Epithelial cell of esophagus (primary cell): ENCODE results near the gene CADPS.

Experiments used
- DNase-seq: peaks from one replicate; pipeline ENCODE4 v3.0.0; 2010; ENCODE audit warnings: low read depth
- H3K4me3 ChIP-seq: 2 replicates; pipeline ENCODE4 v1.5.1; 2011; ENCODE audit warnings: mild to moderate bottlenecking, low read length, control low read depth
- TF ChIP-seq, protein P1 (sequence below): IDR thresholded peaks from 2 replicates; pipeline ENCODE4 v1.5.1; 2011; ENCODE audit warnings: low read depth, mild to moderate bottlenecking, low read length, control low read depth, inconsistent platforms; ENCODE audit not compliant: insufficient read depth; ENCODE audit errors: missing control alignments

Gene CADPS

GRCh38 chr3:62414786-62415185 lies 460.4 kb downstream of the CADPS start:
- no peak for DNase-seq
- H3K4me3 ChIP-seq = no peak overlapping the region
- TF ChIP-seq, protein P1, sequence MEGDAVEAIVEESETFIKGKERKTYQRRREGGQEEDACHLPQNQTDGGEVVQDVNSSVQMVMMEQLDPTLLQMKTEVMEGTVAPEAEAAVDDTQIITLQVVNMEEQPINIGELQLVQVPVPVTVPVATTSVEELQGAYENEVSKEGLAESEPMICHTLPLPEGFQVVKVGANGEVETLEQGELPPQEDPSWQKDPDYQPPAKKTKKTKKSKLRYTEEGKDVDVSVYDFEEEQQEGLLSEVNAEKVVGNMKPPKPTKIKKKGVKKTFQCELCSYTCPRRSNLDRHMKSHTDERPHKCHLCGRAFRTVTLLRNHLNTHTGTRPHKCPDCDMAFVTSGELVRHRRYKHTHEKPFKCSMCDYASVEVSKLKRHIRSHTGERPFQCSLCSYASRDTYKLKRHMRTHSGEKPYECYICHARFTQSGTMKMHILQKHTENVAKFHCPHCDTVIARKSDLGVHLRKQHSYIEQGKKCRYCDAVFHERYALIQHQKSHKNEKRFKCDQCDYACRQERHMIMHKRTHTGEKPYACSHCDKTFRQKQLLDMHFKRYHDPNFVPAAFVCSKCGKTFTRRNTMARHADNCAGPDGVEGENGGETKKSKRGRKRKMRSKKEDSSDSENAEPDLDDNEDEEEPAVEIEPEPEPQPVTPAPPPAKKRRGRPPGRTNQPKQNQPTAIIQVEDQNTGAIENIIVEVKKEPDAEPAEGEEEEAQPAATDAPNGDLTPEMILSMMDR = no peak

- DNase-seq = no peak
- TF ChIP-seq, protein P1 = no peak
- H3K4me3 ChIP-seq = no peak overlapping the region
Measured at GRCh38 chr3:62413687-62414086, 461.5 kb downstream of the CADPS start.

DNA sequence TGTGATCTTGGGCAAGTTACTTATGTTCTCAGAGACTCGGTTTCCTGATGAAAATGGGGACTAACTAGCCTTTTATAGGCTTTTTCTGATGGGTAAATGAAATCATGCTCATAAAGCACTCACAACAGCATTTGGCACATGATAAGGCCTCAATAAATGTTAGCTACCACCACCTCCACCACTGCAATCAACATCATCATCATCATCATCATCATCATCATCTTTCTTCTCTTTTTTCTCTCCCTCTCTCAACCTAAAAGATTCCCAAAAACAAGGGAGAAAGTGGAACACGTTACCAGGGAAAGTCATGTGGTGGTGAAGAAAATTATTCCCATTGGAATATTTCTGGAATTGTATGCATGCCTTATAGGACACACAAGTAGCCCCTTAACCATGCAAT lies 468.3 kb downstream of the CADPS start:
- no peak overlapping the region for H3K4me3 ChIP-seq
- TF ChIP-seq, protein P1 = no peak
- no peak for DNase-seq

DNA sequence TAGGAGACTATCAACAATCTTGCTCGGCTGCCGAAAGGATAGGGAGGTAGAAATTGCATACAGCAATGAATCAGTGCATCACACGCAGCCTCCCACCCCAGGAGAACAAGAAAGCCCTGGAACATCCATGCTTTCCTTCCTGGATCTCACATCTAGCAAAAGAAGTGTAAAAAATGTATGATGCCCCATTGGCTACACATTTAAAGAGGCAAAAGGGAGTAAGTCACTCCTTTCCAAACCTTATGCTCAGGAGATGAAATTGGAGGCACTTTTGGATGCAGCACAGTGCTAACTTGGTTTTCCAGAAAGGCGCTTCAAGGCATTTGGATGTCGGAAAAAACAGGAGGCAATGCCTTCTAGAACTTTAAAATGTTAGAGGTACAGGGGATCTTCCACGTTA lies 469.6 kb downstream of the CADPS start:
- no peak for DNase-seq

DNA sequence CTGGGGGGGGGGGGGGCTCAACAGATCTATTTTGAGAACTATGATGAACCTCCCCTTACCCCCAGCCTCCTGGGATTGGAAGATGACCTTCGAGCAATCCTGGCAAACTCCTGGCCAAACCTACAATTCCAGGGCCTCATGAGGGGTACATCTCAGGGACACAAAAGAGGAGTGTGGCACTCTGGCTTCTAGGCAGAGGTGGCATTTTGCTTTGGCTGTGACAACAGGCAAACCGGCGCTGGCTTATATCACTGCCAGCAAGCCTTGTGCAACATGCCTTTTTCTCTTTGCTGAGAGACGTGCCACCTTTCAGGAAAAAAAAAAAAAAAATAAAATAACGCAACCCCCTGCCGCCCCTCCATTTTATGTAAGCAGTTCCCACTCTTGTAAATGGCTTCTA lies 470.1 kb downstream of the CADPS start:
- DNase-seq = no peak
- TF ChIP-seq, protein P1 = no peak
- H3K4me3 ChIP-seq = no peak overlapping the region

More for the DNA sequence above, 469.6 kb downstream of the CADPS start:
- TF ChIP-seq, protein P1 = no peak
- H3K4me3 ChIP-seq = no peak overlapping the region

DNA sequence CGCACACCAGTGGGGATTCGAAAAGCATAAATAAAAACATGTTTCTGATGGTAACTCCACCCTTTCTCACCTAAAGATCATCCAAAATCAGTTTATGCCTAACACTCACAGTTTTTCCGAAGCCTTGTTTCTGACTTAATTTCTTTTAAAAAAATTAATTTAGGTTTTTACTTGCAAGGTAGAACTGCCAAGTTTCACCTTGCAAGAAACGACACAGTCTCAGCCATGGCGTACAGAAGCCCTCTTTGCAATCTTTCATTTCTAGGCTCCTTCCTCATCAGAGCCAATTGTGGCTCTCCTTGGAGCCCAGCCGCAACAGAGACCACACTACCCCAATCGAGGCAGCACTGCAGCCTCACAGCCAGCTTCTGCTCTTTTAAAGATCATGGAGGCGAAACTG lies 470.9 kb downstream of the CADPS start:
- TF ChIP-seq, protein P1 = no peak
- no peak for DNase-seq
- no peak overlapping the region for H3K4me3 ChIP-seq

DNA sequence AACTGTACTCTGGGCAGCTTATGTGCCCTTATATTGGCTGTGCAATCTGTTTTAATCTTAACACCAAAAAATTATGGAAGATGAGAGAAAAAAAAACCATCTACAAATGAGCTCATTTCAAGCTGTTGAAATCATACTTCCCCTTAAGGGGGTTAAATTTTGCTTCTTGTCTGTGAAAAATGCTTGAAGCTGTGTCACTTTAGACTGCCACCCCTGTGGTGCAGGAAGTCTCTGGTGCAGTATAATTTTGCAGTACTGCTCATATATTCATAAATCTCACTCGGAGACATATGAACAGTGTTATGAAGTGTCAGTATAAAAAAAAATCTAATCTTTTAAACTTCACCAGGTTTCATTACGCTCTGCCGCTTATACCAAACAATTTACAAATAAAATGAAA lies 471.5 kb downstream of the CADPS start:
- no peak overlapping the region for H3K4me3 ChIP-seq
- TF ChIP-seq, protein P1 = no peak
- DNase-seq = no peak
